ENCODE measurements around the gene HCN2.

HCN2 gene

GRCh38 chr19:642767-643727, 53.4 kb downstream of the HCN2 start:
- DNase-seq, result no peak

DNA sequence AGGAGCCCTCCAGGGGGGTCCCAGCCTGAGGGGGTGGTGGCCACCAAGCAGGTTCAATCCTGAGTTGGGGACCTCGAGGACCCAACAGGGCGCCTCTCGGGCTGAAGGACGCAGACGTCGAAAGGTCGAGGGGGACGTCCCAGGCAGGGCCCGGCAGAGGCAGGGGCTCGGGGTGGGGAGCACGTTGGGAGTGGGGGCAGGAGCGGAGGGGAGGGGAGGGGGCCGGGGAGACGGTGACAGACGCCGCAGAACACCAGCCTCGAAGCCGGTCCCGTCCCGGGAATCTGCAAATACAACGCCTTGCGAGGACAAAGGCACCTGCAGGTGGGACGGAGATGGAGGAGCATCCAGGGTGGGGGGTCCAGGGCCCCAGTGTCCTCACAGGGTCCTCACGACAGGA, 54.1 kb downstream of the HCN2 start:
- no peak for DNase-seq

DNA sequence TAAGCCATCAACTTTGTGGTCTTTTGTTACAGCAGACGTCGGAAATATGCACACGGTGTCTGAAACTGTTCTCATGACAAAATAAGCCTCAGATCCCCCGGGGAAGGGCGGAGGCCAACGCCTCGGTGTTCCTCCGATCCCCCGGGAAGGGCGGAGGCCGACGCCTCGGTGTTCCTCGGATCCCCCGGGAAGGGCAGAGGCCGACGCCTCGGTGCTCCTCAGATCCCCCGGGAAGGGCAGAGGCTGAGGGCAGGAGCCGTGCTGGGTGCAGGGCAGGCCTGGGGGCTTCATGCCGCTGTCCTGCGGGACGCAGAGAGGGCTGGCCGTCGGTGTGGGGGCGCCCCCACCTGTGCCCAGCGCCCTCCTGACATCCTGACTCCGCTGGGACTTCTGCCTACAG, 54.7 kb downstream of the HCN2 start:
- DNase-seq, result no peak

DNA sequence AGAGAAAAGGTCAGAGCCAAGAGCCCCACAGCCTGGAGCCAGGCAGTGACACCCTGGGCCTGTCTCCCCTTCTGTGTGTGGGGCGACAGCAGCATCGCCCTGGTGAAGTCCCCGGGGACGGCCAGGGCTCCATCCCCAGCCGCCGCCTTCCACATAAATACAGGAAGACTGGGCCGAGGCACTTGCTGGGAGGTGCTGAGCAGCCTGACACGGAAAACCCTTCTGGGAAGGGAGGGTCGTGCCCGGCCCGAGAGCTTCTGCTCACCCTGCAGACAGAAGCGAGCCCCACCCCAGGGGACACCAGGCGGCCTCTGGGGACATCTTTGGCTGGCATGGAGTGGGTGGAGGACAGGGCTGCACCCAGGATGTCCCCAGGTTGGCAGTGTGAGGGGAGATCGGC, 55.1 kb downstream of the HCN2 start:
- DNase-seq, result no peak

DNA sequence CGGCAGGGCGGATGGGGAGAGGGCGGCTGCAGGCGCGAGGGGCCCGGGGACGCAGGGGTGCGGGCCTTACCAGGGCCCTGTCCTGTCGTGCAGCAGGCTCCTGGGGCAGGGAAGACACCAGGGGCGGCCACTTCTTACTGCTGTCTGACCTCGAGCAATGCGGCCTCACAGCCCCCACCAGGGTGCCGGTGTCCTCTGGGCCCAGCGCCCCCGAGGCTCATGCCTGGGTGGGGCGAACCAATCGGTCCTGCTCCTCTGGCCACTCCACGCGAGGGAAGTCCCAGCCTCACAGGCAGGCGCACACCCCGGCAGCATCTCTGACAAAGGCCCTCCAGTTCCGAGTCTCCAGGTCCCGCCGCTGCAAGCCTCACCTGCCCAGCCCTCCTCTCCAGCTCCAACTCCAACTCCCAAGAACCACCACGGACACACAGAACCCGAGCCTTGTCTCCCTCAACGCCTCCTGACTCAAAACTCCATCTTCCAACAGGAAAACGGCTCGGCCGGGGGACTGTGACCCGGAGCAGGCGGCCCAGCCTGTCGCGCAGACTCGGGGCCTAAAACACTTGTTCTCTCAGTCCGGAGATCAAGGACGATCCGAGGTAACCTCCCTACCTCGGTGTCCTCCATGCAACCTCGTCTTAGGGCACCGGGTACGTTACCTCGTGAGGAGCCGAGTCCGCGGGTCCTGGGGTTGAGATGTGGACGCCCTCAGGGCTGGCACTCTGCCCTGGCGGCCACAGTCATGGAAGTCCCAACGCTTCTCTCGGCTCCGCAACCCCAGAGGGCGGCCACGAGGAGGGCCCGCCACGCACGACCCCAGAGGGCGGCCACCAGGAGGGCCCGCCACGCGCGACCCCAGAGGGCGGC, 56.5 kb downstream of the HCN2 start:
- no peak for DNase-seq

GRCh38 chr19:646779-647565, 57.3 kb downstream of the HCN2 start:
- no peak for DNase-seq

GRCh38 chr19:647566-648284, 58.0 kb downstream of the HCN2 start:
- no peak for DNase-seq

DNA sequence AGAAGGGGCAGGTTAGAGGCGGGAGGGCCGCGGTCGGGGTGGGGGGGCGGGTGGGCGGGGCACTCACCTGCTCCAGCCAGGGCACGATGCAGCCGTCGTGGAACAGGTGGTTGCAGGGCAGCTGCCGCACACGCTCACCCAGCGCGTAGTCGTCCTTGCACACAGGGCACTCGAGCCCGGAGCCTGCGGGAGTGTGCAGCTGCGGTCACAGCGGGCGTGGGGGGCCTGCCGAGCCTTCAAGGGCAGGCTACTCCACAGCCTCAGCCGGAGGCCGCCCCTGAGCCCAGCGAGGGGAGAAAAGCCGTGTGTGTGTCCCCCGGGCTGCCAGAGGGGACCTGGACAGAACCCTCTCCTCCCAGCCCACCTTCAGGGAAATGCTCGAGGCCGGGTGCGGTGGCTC, 58.6 kb downstream of the HCN2 start:
- DNase-seq, result no peak

DNA sequence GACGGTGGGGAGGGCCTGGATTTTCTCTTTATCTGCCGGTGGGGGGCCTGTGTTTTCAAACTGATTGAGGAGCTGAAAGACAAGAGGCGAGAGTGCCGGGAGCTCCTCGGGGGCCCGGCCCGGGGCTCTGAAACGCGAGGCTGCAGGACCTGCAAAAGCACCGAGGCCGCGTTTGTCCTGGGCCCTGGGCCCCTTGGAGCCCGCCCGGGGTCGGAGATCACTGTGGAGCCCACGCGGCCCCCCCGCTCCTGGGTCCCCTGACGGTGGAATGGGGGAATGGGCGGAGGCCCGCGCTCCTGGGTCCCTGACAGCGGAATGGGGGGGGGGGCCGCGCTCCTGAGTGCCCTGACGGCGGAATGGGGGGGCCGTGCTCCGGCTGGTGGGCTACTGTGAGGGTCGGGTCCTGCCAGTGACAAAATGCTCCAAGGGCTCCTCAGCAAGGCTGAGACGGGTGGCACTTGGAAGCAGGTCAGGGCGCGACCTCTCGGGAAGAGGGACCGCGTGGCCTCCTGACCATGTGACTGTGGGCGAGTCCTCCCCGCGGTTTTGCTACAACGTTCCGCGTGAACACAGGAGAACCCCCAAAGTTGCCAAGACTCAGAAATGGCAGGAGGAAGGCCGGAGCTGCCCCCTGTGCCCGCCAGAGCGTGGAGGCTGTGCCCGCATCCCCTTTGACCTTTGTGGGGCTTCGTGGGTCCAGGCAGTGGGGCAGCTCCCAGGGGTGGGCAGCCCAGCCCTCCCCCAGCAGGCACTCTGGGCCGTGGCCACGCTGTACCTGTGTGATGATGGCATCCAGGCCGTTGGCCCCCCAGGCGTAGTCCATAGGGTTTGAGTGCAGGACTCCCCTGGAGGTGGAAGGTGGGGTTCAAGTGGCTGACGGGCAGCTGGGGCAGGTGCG, 59.5 kb downstream of the HCN2 start:
- DNase-seq, result no peak

- DNase-seq, result no peak
Measured at GRCh38 chr19:650121-650520, 60.4 kb downstream of the HCN2 start.

GRCh38 chr19:651114-651818, 61.6 kb downstream of the HCN2 start:
- DNase-seq, result no peak

DNA sequence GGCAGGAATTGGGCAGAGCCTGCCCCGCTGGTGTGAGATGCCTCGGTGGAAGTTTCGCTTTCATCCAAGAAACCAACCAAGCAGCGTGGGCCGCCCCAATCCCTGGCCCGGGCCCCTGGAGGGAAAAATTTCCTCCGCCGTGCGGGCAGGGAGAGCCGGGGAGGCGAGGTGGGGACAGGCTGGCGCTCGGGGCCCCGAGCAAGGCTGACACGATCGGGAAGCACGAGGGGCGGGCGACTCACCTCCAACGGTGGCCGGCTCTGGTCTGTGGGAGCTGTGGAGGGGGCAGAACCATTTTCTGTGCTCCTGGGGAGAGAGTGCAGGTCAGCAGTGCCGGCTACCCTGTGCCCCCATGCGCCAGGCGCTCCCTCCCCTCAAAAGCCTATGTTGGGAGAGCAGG, 62.3 kb downstream of the HCN2 start:
- DNase-seq, result no peak

DNA sequence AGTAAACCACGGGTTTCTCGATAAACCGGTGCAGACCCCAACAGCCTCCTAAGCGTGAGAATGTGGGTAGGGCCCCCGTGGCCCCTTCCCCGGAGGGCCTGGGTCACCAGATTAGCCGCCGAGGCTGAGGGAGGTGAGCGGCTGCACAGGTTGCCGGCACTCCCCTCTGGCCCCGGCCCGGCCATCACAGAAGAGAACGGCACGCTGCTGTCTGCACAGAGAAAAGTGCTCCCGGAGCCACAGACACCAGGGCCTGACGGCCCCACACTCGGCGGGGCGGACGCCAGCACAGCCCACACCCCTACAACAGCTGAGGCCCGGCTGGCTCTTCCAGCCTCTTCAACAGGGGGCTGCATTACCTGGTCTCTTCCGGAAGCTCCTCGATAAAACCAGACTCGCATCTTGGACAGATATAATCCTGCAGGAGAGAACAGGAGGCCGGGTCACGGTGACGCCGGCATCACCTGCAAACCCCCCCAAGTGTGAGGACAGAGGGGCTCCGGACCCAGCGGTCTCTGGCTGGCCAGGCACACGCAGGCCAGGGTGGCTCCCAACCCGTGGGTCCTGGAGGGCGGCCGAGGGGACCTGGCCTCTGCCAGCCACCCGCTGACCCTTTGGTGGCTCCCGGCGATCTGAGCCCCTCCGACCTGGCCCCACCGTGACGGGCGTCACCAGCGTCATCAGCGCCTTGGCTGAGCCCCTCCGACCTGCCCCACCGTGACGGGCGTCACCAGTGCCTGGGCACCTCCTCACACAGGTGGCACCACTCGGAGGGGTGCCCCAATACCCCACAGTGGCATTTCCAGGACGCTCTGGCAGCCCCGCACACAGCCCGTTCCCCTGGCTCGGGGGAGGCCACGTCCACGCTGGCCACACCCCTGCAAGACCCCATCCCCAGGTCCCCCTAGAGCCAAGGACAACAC, 63.0 kb downstream of the HCN2 start:
- no peak for DNase-seq

GRCh38 chr19:653425-653824, 63.7 kb downstream of the HCN2 start:
- no peak for DNase-seq

DNA sequence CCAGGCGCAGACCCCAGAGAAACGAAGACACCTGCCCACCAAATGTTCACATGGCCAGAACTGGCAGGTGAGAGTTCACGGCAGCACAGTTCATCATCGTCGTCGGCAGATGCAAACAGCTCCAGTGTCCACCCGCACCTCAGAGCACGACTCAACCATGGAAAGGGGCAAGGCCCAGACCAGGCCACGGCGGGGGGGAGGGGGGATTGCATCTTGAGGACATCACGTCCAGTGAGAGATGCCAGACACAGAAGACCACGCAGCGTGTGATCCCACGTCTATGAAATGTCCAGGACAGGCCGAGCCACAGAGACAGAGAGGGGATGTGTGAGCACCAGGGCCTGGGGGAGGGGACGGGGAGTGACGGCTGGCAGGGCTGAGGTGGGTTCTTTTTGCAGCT, 66.0 kb downstream of the HCN2 start:
- DNase-seq, result no peak

DNA sequence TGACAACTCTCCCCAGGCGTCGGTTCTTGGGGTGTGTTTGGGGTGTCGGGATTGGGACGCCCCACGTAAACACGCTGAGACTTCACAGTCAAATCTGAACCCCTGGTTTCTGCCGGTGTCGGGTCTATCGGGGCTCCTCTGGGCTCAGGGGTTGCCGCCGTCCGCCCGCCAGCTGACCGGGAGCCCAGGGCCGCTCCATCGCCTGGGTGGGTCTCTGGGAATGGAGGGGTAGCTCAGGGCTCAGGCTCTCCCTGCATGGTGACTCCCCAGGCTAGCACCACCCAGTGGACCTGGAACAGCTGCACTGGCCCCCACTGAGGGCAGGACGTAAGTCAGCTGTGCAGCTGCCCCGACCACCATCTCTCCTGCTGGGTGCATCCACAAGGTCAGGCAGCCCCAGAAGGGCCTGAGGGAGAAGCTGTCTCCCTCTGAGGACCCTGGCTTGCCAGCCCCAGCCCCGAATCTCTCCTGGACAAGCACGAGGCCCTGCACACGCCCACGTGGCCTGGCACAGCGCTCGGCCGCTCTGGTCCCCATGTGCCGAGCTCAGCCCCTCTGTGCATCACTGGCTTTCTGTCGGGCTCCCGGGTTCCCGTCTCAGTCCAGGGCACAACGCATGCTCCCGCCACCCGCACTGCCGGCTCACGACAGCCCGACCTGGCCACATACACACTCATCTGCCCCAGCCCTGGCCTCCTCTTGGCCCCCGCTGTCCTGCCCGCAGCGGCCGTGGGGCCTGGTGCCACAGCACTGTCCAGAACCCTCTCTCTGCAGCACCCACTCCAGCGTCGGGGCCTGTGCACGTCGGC, 67.3 kb downstream of the HCN2 start:
- DNase-seq, result no peak

DNA sequence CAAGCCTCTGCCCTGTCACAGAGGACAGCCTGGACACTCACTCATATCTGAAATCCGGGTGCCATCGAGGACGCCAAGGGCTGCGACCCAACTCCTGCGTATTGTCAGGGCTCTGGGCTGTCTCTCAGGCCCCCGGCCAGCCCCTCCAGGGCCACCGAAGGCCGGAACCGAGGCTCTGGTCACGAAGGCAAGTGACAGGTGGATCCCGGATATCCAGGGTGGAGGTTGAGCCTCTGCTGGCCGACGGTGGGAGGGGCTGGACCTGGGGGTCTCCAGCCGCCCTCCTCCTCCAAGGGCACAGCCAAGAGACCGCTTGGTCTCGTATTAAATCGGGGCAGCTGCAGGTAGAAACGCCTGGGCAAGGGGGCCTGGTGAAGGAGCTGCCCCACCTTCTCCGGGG, 67.9 kb downstream of the HCN2 start:
- DNase-seq, result no peak

DNA sequence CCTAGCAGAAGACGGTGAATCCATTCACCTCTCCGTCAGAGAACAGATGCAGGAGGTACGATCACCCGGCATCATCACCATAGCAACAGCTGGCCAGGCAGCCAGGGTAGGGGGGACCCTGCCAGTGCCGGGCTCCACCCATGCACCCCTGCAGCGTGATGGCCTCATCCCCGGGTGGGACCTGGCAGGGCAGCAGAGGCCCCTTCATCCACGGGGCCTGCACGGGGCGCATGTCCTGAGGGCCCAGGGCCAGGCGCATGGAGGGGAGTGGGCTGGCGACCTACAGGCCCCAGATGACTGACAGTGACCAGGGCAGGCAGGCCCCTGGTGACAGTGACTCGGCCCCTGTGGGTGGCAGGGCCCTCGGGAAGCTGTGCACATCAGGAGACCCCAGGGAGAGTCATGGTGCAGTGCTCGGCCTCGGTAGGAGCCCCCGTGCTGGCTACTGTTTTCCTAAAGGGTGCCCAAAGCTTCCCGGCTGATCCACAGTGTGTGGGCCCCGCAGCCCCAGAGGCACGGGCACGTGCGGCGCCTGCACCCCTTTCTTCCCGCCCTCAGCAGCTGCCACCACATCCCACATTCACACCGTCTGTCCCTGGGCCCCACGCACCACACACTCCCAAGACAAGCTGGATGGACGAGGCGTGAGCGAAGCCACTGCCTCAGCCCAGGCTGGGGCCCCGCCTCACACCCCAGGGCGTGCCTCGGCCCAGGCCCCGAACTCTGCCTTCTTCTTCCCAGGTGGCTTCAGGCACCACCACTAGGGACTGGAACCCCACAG, 68.6 kb downstream of the HCN2 start:
- DNase-seq, result no peak
